Measurements from ENCODE around the gene FUT7. TPM values are rescaled to one million over a fixed set of nuclear protein-coding genes. Genes with fewer than 3 reads are reported as not detected.

FUT7 gene
- total RNA-seq, 1 experiment from 2014 or later = not detected

DNA sequence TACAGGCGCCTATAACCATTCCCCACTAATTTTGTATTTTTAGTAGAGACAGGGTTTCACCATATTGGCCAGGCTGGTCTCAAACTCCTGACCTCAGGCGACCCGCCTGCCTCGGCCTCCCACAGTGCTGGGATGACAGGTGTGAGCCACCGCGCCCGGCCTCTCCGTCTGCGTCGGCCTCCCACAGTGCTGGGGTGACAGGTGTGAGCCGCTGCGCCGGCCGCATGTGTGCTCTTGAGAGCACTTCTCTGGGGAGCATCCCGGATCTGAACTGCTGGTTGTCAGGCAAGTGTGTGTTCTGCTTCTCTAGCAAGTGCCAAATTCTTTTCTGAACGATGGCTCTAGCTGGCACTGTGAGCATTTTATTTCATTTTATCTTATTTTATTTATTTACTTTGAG, 25.7 kb upstream of the FUT7 start:
- DNase-seq (ENCODE audit: low read depth, low spot score) (no peak), ATAC-seq (no peak)
- Histone ChIP-seq H3K4me3 (replicated peaks in 1 of 2; ENCODE audit: low read depth in 1 of 2, low read length in 2 of 2) (no peak overlapping the region), H3K27me3 (ENCODE audit: insufficient read depth, low read length) (no peaks in the 10 kb centered on the region), H3K9me2 (ENCODE audit: insufficient read depth) (no peaks in the 10 kb centered on the region), H3K4me1 (ENCODE audit: control insufficient read depth in 1 of 2, insufficient read depth in 2 of 2, low read length in 2 of 2) (peaks cover 22 to 41% of the 10 kb centered on the region in 2 experiments), H3K4me2 (ENCODE audit: low read length) (no peak overlapping the region), H3K27ac (ENCODE audit: low read depth, low read length) (no peak overlapping the region), H3K36me3 (ENCODE audit: control insufficient read depth in 1 of 2, insufficient read depth in 2 of 2, low read length in 2 of 2) (no peaks in the 10 kb centered on the region), H4K20me1 (ENCODE audit: insufficient read depth) (no peaks in the 10 kb centered on the region), H3K9ac (ENCODE audit: low read length) (no peak overlapping the region), H3K79me2 (ENCODE audit: insufficient read depth, low read length) (no peaks in the 10 kb centered on the region), H2AFZ (ENCODE audit: low read depth, low read length, poor library complexity, severe bottlenecking) (no peak overlapping the region), H3K9me3 (ENCODE audit: control insufficient read depth in 1 of 2, insufficient read depth in 1 of 2, low read depth in 1 of 2, low read length in 2 of 2) (no peaks in the 10 kb centered on the region)
- ChIA-PET CTCF (interaction anchor here (0.9 to 3.1 kb wide), 3 partner anchors 10 to 28 kb away, joined by 4 to 14 read pairs (median 6); partner anchors contain the start of gene SAPCD2), RAD21 (ENCODE audit: low non-redundant PET in 1 of 2, low total read pairs in 2 of 2, uncharacterized antibody in 2 of 2, unreplicated experiment in 2 of 2) (no interaction called here), POLR2A (no interaction called here)
- BruUV-seq (replicated peaks) = no TSS peak
- intact Hi-C loops (cut with micrococcal nuclease) = no loop called here
- TF ChIP-seq TCF7L2 (IDR thresholded peaks at IDR 0.05; ENCODE audit: borderline replicate concordance, extremely low read depth, insufficient read depth, insufficient read length) = no peak

GRCh38 chr9:137056739-137057415, 25.0 kb upstream of the FUT7 start:
- no peaks in the 10 kb centered on the region for H3K27me3 ChIP-seq (ENCODE audit: insufficient read depth, low read length)
- no peaks in the 10 kb centered on the region for H3K79me2 ChIP-seq (ENCODE audit: insufficient read depth, low read length)
- DNase-seq (ENCODE audit: low read depth, low spot score) (no peak), ATAC-seq (no peak)
- no peak overlapping the region for H3K9ac ChIP-seq (ENCODE audit: low read length)
- ChIA-PET POLR2A (interaction anchor here (1.4 kb wide), 1 partner anchor 7 kb away, joined by 4 read pairs; no protein-coding TSS in a partner anchor), RAD21 (ENCODE audit: low non-redundant PET in 1 of 2, low total read pairs in 2 of 2, uncharacterized antibody in 2 of 2, unreplicated experiment in 2 of 2) (no interaction called here), CTCF (interaction anchor here (1.9 to 4.3 kb wide), 3 partner anchors 11 to 28 kb away, joined by 9 to 22 read pairs (median 14); no protein-coding TSS in a partner anchor)
- intact Hi-C loops (cut with micrococcal nuclease) = no loop called here
- no peaks in the 10 kb centered on the region for H3K36me3 ChIP-seq (ENCODE audit: control insufficient read depth in 1 of 2, insufficient read depth in 2 of 2, low read length in 2 of 2)
- no peak overlapping the region for H3K4me2 ChIP-seq (ENCODE audit: low read length)
- no peak overlapping the region for H2AFZ ChIP-seq (ENCODE audit: low read depth, low read length, poor library complexity, severe bottlenecking)
- TF ChIP-seq JUND (IDR thresholded peaks at IDR 0.05) = no peak
- TF ChIP-seq, protein P1, sequence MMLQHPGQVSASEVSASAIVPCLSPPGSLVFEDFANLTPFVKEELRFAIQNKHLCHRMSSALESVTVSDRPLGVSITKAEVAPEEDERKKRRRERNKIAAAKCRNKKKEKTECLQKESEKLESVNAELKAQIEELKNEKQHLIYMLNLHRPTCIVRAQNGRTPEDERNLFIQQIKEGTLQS (IDR thresholded peaks at IDR 0.05) = no peak
- no peak for TF ChIP-seq SP1 (IDR thresholded peaks at IDR 0.05; ENCODE audit: low read depth)
- TF ChIP-seq, protein P2, sequence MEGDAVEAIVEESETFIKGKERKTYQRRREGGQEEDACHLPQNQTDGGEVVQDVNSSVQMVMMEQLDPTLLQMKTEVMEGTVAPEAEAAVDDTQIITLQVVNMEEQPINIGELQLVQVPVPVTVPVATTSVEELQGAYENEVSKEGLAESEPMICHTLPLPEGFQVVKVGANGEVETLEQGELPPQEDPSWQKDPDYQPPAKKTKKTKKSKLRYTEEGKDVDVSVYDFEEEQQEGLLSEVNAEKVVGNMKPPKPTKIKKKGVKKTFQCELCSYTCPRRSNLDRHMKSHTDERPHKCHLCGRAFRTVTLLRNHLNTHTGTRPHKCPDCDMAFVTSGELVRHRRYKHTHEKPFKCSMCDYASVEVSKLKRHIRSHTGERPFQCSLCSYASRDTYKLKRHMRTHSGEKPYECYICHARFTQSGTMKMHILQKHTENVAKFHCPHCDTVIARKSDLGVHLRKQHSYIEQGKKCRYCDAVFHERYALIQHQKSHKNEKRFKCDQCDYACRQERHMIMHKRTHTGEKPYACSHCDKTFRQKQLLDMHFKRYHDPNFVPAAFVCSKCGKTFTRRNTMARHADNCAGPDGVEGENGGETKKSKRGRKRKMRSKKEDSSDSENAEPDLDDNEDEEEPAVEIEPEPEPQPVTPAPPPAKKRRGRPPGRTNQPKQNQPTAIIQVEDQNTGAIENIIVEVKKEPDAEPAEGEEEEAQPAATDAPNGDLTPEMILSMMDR (IDR thresholded peaks at IDR 0.05 in 2 of 3, conservative IDR thresholded peaks at IDR 0.05 in 1 of 3; ENCODE audit: borderline replicate concordance in 1 of 3, insufficient read depth in 1 of 3, low read depth in 2 of 3, low read length in 2 of 3) = no peak
- no peak for TF ChIP-seq CEBPB (IDR thresholded peaks at IDR 0.05; ENCODE audit: low read depth)
- TF ChIP-seq EZH2 (IDR thresholded peaks at IDR 0.05) = no peak
- TF ChIP-seq, protein P3, sequence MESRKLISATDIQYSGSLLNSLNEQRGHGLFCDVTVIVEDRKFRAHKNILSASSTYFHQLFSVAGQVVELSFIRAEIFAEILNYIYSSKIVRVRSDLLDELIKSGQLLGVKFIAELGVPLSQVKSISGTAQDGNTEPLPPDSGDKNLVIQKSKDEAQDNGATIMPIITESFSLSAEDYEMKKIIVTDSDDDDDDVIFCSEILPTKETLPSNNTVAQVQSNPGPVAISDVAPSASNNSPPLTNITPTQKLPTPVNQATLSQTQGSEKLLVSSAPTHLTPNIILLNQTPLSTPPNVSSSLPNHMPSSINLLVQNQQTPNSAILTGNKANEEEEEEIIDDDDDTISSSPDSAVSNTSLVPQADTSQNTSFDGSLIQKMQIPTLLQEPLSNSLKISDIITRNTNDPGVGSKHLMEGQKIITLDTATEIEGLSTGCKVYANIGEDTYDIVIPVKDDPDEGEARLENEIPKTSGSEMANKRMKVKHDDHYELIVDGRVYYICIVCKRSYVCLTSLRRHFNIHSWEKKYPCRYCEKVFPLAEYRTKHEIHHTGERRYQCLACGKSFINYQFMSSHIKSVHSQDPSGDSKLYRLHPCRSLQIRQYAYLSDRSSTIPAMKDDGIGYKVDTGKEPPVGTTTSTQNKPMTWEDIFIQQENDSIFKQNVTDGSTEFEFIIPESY (IDR thresholded peaks at IDR 0.05; ENCODE audit: extremely low read depth, insufficient replicate concordance, low read length) = no peak
- no TSS peak for BruUV-seq (replicated peaks)
- no peak overlapping the region for H3K27ac ChIP-seq (ENCODE audit: low read depth, low read length)
- peaks cover 22 to 40% of the 10 kb centered on the region in 2 experiments for H3K4me1 ChIP-seq (ENCODE audit: control insufficient read depth in 1 of 2, insufficient read depth in 2 of 2, low read length in 2 of 2)
- no peaks in the 10 kb centered on the region for H4K20me1 ChIP-seq (ENCODE audit: insufficient read depth)
- H3K4me3 ChIP-seq (replicated peaks in 1 of 2; ENCODE audit: low read depth in 1 of 2, low read length in 2 of 2) = no peak overlapping the region
- no peaks in the 10 kb centered on the region for H3K9me3 ChIP-seq (ENCODE audit: control insufficient read depth in 1 of 2, insufficient read depth in 1 of 2, low read depth in 1 of 2, low read length in 2 of 2)
- H3K9me2 ChIP-seq (ENCODE audit: insufficient read depth) = no peaks in the 10 kb centered on the region
